Measurements from ENCODE around the gene ADCK1.
"Not testable (repeated sequence)": the region's sequence is repeated elsewhere in the genome, so short reads cannot be mapped to it uniquely, and the experiment has no call there.

Gene ADCK1

DNA sequence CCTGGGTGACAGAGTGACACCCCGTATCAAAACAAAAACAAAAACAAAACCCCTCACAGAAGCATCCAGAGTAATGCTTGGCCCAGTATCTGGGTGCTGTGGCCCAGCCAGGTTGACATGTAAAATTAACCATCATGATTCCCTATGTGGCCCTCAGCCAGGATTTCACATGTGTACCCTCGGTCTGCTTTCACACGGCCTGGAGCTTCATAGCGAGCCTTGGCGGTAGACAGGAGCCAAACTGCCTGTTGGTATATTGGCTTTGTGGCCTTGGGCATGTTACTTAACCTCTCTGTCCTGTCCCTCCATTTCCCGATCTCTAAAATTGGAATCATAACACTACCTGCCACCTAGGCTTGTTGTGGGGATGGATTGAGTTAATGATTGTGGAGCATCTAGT lies 65.5 kb downstream of the ADCK1 start:
- no peak for DNase-seq (ENCODE audit: low read depth in 2 of 2)

DNA sequence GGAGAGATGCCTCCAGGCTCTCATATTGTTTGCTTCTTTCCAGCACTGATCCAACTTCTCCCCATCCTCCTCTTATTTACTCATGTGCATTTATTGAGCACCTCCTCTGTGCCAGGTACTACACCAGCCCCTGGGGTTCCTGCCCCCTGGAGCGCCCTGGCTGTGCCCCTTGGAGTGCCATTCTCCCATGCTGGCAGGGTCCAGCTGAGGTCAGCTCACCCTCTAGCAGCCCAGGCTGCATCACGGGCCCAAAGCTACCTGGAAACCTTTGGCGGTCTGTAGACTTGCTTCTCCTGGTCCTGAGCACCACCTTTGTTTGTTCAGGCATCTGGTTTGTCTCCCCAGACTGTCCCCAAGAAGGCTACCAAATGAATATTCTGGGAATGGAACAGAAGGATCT lies 67.0 kb downstream of the ADCK1 start:
- DNase-seq (ENCODE audit: low read depth in 2 of 2) = no peak

DNA sequence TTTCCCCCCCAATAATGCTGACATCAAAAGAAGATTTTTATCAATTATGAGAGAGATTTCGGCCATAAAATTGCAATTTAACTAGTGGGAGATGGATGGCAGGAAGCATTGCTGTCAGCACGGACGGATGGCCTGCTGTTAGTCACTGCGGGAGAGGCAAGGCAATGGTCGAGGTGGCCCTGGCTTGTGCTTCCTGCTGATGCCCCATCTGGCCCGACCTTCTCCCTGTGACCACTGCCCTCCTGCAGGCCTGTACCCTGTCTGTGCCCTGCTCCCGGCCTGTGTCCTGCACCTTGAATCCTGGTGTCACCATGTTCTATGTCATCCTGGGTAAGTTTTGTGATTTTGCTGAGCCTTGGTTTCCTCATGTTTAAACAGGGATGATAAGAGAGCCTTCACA lies 67.6 kb downstream of the ADCK1 start:
- no peak for DNase-seq (ENCODE audit: low read depth in 2 of 2)

DNA sequence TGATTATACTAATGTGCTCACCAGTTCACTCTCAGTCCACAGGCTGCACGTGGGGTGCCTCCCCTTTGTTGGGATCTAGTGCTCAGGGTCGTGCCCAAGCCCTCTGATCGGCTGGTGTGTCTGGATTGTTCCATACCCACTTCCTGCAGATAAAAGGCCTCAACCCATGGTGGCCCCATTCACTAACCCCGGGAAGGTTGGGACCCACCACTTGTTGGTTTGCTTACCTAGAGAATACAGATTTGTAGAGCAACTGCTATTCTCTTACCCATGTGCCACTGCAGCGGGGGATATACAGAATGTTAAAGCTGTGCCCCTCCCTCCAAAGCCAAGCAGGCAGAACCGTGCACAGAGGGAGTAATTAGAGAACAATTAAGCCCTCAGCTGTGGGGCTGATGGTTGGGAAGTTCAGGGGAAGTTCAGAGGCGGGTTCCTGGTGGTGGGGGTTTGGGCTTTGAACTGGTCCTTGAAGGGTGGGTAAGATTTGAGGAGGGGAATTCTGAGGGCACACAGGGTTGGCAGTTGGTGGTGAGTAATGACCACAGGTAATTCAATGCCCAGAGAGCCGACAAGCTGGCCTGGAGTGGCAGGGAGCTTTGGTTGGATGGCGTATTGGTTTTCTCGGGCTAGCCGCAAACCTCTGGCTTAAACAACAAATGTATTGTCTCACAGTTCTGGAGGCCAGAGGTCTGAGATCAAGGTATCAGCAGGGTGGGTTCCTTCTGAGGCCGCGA lies 68.8 kb downstream of the ADCK1 start:
- no peak for DNase-seq (ENCODE audit: low read depth in 2 of 2)

DNA sequence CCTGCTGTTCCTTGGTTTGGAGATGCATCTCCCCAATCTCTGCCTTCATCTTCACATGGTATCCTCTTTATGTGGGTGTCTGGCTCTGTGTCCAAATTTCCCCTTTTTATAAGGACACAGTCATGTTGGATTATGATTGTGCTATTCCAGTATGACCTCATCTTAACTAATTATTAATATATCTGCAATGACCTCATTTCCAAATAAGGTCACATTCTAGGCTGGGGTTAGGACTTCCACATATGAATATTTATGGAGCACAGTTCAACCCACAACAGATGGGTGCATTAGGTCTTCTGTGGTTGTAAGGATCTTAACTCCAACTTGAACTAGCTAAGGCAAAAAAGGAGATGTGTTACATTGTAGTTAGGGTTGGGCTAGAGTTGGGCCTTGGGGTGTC lies 69.4 kb downstream of the ADCK1 start:
- DNase-seq (ENCODE audit: low read depth in 2 of 2) = no peak

DNA sequence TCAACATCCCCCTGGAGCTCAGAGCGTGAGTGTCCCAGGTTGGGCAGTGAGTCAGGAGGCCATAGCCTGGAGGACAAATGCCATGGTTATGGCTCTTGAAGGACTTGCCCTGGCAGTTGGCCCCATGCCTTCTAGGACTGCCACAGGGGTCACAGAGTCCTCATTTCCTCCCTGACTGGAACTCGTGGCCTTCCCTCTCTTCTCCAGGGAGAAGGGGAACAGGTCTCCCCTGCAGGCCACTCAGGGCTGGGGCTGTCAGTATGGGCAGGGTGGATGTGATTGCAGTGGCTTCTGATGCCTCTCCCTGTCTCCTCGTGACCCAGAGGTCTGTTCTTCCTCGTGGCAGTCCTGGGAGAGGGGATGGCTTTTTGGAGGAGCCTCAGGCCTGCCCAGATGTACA lies 70.7 kb downstream of the ADCK1 start:
- DNase-seq (ENCODE audit: low read depth in 2 of 2) = no peak

DNA sequence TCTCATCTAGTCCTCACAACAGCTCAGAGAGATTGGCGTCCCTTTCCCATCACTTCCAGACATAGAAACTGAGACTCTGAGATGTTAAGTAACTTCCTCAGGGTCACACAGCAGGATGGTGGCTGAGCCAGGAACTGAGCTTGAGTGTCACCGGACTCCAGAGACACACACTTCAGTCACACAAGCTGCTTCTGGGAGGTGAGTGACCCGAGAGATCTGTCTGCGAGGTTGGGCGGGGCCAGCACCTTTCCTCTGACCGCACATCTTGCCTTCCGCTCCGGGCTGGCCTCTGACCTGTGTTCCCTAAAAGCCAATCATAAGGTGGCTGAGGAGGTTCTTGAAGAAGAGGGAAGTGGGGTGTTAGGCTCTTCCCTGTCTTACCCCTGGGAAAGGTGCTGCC lies 72.2 kb downstream of the ADCK1 start:
- DNase-seq (ENCODE audit: low read depth in 2 of 2) = no peak

DNA sequence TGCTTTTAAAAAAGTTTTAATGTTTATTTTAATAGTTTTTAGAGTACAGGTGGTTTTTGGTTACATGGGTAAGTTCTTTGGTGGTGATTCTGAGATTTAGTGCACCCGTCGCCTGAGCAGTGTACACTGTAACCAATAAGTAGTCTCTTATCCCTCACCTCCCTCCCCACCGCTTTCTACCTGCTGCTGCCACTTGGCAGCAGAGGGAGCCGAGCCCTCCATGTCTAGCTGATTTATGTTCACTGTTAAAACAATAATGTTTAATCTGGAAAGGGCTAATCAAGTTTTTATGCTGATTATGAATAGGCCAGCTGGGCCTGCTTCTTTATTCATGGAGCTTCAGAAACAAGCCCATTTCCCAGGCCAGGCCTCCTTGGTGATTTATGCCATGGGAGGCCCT lies 73.1 kb downstream of the ADCK1 start:
- no peak for DNase-seq (ENCODE audit: low read depth in 2 of 2)

DNA sequence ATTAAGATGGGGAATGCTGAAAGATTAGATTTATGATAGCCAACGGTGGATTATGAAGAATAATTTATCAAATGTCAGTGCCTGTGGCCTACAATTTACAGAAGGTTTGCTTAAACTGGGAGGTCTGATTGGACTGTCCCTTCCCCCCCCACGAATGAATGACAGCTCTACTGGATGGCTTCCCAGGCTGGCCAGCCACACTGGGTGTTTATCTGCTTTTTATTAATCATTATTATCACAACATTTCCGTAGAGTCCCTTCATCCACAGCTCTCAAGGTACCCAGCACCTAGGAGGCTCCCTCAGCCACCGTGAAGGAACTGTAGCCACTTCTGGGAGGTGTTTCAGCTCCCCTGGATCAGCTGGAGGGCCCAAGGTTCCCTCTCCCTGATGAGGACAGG lies 78.9 kb downstream of the ADCK1 start:
- DNase-seq (ENCODE audit: low read depth in 2 of 2) = no peak

DNA sequence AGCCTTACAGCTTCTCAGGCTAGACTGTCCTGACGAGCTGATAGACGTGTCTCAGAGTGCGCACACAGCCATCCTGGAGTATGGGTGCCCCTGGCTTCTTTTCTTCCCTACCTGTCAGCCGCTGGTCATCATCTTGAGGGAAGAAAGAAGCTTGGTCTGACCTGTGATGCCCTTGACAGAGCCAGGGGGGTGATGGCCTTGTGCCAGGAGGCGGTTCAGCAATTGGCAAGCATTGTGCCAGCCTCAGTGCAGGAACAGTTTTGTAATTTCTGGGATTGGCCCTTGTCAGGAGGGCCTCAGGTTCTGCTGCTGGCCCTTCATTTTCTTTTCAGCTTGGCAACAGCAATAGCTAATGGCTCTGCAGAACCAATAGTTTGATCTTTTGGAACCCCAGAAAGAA lies 80.1 kb downstream of the ADCK1 start:
- no peak for DNase-seq (ENCODE audit: low read depth in 2 of 2)

DNA sequence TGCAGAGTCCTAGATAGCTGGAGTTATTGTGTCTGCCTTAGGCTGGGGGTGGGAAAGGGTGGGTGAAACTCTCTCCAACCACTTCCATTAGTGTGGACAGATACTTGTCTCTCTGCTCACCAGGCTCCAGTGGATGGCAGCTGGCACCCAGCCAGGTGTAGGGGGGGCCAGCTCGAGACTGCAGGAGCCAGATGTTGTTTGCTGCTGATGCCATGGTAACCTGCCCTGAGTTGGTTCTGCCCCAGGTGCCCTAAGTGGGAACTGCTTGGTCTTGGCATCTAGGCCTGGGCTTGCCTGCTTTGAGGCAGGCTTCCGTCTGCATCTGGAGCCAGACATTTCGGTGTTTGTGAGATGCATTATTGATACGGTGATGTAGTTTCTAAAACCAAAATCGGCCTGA lies 82.2 kb downstream of the ADCK1 start:
- no peak for DNase-seq (ENCODE audit: low read depth in 2 of 2)

DNA sequence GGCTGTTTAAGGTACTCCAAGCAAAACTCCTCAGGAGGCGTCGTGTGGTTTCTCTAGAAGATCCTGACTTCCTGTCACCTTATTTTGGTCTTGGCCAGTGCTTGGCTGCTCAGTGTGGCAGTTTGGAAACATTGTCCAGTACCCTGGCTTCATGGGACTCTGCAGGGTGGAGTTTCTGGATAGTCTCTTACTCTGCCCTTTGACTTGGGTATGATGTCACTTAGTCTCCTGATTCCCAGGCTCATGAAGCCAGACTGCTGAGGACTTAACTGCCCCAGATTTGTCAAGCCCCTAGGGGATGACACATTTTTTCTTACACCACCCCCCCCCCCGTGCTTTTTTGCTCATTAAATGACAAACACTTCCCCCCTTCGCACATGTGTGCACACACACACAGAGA lies 82.7 kb downstream of the ADCK1 start:
- no peak for DNase-seq (ENCODE audit: low read depth in 2 of 2)

DNA sequence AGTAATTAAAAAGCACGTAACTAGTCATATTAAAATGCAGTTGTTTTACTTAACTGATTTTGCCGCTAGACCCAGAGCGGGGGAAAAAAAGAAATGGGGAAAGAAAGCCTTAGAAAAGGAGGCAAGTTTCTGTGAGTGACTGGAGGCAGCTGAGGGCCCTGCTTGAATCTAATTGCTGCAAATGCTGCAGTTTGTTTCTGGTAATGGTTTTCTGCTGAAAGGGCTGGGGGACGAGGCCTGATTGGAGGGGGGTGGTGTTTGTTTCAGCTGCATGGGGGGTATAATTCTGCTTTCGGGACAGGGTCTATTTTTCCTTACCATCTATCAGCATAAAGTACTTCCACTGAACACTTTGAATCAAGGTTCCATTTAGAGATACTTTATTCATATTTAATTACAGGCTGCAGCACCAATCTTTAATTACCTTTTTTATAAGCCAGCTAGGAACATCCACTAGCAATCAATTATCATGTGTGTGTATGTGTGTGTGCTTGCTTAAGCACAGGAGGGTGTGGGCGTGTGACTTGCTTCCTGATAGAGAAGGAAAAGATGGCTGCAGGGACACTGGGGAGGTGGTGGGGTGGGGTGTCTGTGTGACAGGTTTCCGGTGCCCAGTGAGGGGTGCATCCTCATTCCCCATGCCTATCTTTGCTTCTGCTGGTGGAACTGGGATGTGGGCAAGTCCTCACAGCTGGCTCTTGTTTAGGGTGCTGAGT lies 83.4 kb downstream of the ADCK1 start:
- DNase-seq (ENCODE audit: low read depth in 2 of 2) = no peak

DNA sequence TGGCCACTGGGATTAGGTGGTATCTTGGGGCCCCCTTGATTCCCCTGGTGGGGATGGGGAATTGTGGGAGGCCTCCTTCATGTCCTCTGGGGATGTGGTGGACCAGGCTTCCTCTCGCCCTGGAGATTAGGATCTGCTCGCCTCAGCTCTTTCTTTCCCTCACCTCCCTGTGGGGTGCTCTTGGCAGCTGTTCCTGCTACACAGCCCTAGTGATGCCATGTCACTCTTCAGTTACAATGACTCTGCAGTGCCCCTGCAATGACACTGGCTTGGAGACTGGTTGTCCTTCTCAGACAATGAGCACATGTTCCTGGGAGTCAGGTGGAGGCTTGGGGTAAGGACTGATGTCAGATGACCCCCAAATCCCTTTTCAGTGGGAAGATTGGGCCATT lies 83.9 kb downstream of the ADCK1 start:
- DNase-seq (ENCODE audit: low read depth in 2 of 2) = no peak

DNA sequence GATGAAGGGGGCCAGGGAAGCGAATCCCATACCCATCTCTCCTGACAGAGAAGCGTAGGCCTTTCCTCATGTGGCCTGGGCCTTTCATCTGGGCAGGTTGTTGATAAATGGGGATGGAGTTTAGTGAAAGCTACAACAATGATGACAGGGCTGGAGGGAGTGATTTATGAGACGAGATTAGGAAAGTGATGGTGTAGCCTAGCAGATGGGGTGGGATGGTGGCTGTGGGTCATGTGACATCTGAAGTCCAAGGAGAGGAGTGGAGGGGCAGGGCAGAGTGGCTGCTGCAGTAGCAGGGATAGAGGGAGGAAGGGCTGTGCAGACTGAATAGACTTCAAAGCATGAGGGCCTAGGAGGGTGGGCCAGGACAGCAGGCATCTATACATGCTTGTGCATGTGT lies 85.5 kb downstream of the ADCK1 start:
- DNase-seq (ENCODE audit: low read depth in 2 of 2) = no peak

DNA sequence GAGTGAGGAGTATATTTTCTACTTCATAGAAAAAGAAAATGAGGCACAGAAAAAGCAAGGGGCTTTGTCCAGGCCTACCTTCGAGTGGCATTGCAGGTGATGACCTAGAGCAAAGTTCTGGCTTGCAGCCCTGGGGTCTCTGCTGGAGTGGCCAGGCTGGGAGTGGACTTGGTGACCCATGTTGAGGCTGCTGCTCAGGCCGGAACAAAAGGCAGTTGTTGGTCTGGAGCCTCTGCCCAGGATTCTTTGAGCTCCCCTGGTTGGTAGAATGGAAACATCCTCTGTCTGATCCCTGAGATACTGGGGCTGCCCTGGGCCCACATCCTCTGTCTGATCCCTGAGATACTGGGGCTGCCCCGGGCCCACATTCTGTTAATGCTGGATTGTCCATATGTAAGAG lies 86.1 kb downstream of the ADCK1 start:
- no peak for DNase-seq (ENCODE audit: low read depth in 2 of 2)

DNA sequence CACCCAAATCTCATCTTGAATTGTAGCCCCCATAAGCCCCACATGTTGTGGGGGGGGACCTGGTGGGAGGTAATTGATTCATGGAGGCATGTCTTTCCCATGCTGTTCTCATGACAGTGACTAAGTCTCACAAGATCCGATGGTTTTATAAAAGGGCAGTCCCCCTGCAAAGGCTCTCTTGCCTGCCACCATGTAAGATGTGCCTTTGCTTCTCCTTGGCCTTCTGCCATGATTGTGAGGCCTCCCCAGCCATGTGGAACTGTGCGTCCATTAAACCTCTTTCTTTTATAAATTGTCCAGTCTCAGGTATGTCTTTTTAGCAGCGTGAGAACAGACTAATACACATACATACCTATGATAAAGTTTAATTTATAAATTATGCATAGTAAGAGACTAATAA lies 89.0 kb downstream of the ADCK1 start:
- not testable (repeated sequence) for DNase-seq (ENCODE audit: low read depth in 2 of 2)

DNA sequence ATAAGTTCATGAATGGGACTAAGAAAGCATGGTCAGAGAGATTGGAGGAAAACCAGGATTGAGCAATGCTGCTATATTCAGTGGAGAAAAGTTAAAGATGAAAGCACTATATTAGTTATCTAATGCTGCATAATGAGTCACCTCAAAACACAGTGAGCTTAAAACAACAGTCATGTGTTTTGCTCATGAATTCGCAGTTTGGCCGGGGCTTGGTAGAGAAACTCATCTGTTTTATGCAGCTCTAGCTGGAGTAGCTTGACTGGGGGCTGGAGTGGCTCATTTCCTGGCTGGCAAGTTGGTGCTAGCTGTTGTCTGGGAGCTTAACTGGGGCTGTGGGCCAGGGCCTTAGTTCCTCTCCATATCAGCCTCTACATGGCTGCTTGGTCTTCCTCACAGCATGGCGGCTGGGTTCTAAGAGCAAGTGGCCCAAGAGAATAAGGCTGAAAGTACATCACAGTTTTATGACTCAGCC lies 90.1 kb downstream of the ADCK1 start:
- no peak for DNase-seq (ENCODE audit: low read depth in 2 of 2)

DNA sequence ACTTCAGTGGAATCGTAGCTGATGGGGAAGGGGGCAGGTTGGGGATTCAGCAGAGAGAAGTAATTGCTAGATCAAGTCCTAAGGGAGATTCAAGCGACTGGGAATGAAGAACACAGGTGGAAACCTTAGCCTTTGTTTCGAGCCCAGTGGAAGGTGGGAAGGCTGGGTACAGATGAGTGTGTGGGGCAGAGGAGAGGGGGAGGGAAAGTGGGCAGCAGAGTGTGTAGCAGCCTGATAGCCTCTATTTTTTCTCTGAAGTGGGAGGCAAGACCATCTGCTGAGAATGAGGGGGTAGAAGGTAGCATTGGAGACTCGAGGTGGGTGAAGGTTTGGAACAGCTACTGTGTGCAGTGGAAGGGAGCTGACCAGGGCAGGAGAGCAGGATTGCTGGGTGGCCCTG lies 91.0 kb downstream of the ADCK1 start:
- no peak for DNase-seq (ENCODE audit: low read depth in 2 of 2)

DNA sequence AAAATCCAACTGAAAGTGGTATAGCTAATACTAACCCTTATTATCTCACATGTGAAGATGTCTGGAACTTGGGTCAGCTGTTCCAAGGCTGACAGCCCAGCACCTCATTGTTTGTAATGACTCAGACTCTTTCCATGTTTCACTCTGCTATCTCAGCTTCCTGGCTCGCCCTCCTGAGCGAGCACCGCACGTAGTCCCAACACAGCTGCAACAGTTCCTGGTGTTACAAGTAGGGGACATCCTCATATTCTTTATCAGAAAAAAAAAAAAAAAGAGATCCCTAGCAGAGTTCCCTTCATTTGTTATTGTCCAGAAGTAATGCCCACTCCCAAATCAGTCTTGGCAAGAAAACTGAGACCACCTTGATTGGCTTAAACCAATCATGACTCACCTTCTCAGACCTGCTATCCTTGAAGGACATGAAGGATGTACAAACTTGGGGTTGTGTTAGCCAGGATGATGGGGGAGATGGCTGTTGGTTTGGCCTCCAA lies 92.5 kb downstream of the ADCK1 start:
- DNase-seq (ENCODE audit: low read depth in 2 of 2) = no peak

DNA sequence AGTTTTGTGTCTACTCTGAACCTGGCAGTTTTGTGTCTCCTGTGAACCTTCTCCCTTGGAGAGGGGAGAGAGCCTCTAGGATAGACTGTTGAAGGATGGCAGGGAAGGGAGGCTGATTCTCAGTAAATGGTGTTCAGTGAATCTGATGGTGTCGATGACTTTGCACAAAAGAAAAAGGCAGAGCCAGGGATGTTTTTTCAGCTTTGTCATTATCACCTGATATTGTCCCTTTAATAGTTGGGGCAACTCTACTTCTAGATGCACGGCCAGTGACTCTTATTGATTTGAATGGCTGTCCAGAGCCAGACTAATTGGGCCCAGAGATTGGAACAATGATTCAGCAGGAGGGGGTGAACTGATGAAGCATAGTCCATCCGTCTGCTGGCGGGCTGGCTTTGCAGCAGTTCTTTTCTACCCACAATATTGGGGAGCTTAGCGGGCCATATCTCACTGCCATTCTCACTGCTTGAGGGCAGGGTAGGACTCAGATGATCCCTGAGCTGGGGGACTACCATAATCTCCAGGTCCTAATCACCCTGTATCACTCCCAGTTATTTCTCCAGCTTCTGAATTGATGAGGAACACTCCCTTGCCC lies 93.1 kb downstream of the ADCK1 start:
- DNase-seq (ENCODE audit: low read depth in 2 of 2) = no peak

DNA sequence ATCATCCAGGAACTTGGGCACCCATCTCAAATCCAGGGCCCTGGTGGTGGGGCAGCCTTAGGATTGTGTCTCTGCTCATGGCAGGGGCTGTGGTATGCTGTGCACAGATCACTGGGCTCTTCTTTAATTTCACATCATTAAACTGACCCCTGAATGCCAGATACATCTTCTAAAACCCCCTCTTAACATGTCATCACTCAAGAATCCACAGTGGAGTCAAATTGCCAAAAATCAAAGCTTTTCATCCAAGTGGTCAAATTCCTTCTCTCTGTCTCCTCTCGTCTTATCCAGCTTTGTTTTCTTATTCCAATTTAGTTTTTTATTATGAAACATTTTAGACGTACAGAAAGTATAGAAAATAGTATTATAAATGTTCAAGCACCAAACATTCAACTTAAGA lies 97.5 kb downstream of the ADCK1 start:
- DNase-seq (ENCODE audit: low read depth in 2 of 2) = no peak

DNA sequence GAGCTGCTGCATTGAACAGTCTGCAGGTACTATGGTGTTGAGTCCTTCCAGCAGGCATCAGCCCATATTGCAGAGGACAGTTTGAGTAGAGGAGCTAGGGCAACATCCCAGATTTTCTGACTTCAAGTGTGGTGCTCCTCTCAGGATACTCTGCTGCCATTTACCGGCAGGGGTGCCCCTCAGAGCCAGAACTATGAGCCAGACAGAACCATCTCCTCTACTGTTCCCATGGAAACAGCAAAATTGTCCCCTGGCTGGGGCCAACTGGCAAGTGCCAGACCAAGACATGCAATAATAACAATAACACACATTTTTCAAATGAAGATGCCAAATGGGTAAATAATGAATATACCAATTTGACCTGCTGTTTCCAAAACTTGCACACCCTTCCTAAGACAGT lies 102.9 kb downstream of the ADCK1 start:
- DNase-seq (ENCODE audit: low read depth in 2 of 2) = no peak
